ENCODE data around the gene STK25. TPM values are rescaled to one million over a fixed set of nuclear protein-coding genes. Genes with fewer than 3 reads are reported as not detected.
A peak's percentile ranks its signal among the peaks of the same experiment; 100 is the strongest.
"Not testable (repeated sequence)": the region's sequence is repeated elsewhere in the genome, so short reads cannot be mapped to it uniquely, and the experiment has no call there.

Gene STK25
- polyA plus RNA-seq, 3 donors from 2014 or later, result 104 to 146 (median 105) TPM

DNA sequence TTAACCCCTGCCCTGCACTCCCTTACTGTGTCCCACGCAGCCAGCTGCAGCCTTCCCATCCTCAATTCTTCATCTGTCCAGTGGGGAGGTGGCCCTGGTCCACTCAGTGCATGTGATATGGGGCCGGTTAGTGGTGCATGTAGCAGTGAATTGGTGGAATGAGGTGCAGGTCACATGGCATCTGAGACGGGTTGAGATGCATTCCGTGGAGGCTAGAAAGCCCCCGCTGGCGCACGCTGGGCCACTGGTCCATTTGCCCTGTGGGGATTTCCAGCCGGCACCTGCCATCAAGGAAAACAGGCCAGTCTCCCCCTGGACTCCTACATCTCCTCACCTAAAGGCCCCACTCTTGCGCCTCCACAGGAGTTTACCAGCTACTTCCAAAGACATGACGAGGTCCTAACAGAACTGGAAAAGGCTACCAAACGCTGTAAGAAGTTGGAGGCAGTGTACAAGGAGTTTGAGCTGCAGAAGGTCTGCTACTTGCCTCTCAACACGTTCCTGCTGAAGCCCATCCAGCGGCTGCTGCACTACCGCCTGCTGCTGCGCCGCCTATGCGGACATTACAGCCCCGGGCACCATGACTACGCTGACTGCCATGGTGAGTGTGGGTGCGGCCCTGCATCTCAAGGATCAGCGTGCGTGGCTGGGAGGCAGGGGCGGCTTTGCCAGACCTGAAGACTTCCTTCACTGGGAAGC, 40.5 kb downstream of the STK25 start:
- DNase-seq, result no peak
- Mint-ChIP-seq H3K27me3 (ENCODE audit: low read depth in 3 of 3) (peaks cover 2 to 13% (median 5%) of the 10 kb centered on the region in 3 donors), H3K4me3 (no peak overlapping the region), H3K9me3 (no peaks in the 10 kb centered on the region), H3K27ac (no peak overlapping the region), H3K4me1 (no peaks in the 10 kb centered on the region), H3K36me3 (peaks cover 0 to 9% (median 4%) of the 10 kb centered on the region in 3 donors)

DNA sequence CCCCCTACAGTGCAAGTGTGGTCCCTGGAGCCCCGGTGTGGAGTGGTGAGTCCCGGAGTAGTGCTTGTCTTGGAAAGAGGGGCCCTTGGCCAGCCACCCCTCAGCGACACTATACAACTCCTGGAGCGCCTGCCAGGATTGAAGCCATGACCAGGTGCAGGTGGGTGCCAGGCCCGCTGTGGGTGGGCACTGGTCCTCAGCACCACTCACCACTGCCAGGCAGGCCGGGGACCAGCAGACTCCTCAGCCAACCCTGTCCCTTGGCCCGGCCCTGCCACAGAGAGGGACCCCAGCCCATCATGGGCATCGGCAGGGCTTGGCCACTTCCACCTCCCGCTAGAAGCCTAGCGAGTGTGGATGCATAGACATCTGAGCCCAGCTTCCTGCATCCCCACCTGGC, 42.2 kb downstream of the STK25 start:
- Mint-ChIP-seq H3K4me1 (no peaks in the 10 kb centered on the region), H3K9me3 (no peaks in the 10 kb centered on the region), H3K36me3 (peaks cover 0 to 9% (median 4%) of the 10 kb centered on the region in 3 donors), H3K4me3 (no peak overlapping the region), H3K27me3 (ENCODE audit: low read depth in 3 of 3) (peaks cover 0 to 7% (median 3%) of the 10 kb centered on the region in 3 donors), H3K27ac (no peak overlapping the region)
- no peak for DNase-seq

DNA sequence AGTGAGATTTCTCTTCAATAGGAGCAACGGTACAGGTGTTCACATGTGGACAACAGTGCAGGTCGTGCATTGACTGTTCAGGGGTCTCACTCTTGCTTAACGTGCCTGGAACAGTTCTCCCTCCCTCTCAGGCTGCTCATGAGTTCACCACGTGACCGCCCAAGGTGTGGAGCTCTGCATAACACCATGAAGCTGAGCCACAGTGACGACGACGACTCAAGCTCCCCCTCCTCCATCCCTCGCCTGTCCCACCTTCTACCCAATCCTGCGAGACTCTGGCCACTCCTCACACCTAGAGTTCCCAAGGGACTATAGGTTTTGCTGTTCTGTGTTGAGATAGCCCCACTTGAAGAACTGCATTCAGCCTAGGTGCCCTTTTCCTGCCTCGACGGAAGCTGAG, 42.8 kb downstream of the STK25 start:
- H3K4me1 Mint-ChIP-seq, result no peaks in the 10 kb centered on the region
- DNase-seq, result no peak

DNA sequence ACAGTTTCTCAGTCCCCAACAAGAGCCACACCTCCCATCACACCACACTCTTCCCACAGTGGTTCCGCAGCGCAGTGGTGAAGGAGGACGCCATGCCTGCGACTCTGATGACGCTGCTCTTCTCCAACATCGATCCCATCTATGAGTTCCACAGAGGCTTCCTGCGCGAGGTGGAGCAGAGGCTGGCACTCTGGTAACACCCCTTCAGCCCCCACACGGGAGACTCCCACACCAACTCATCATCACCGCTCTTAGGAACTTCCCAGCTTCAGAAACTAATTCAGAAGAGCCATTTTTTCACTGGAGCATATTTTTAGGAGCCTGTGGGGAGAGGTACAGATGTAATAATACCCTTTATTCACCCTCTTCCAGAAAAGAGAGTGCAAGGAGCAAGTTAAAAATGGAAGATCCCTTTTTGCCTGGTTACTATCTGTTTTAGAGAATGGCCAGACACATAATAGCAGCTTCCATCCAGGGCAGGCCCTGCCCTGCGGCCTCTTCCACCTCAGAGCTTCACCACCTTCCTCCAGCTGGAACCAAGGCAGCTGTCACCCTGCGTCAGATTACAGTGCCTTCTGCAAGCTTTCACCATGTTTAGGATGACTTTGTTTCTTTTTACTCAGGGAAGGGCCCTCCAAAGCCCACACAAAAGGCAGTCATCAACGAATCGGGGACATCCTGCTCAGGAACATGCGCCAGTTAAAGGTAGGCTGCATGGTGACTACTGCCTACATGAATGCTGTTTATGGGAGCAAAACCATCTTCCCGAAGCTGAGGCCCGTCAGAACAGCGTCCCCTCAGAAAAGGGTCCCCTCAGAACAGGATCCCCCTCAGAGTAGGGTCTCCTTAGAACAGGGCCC, 44.9 kb downstream of the STK25 start:
- no peak overlapping the region for H3K27ac Mint-ChIP-seq
- peaks cover 0 to 9% (median 0%) of the 10 kb centered on the region in 3 donors for H3K36me3 Mint-ChIP-seq
- H3K9me3 Mint-ChIP-seq, result no peaks in the 10 kb centered on the region
- no peak for DNase-seq
- H3K27me3 Mint-ChIP-seq (ENCODE audit: low read depth in 3 of 3), result peaks cover 0 to 9% (median 6%) of the 10 kb centered on the region in 3 donors
- H3K4me1 Mint-ChIP-seq, result no peaks in the 10 kb centered on the region
- no peak overlapping the region for H3K4me3 Mint-ChIP-seq

More for the DNA sequence above, 42.8 kb downstream of the STK25 start:
- peaks cover 0 to 7% (median 6%) of the 10 kb centered on the region in 3 donors for H3K27me3 Mint-ChIP-seq (ENCODE audit: low read depth in 3 of 3)
- H3K36me3 Mint-ChIP-seq, result peaks cover 0 to 9% (median 4%) of the 10 kb centered on the region in 3 donors
- no peaks in the 10 kb centered on the region for H3K9me3 Mint-ChIP-seq
- H3K27ac Mint-ChIP-seq, result no peak overlapping the region
- no peak overlapping the region for H3K4me3 Mint-ChIP-seq

DNA sequence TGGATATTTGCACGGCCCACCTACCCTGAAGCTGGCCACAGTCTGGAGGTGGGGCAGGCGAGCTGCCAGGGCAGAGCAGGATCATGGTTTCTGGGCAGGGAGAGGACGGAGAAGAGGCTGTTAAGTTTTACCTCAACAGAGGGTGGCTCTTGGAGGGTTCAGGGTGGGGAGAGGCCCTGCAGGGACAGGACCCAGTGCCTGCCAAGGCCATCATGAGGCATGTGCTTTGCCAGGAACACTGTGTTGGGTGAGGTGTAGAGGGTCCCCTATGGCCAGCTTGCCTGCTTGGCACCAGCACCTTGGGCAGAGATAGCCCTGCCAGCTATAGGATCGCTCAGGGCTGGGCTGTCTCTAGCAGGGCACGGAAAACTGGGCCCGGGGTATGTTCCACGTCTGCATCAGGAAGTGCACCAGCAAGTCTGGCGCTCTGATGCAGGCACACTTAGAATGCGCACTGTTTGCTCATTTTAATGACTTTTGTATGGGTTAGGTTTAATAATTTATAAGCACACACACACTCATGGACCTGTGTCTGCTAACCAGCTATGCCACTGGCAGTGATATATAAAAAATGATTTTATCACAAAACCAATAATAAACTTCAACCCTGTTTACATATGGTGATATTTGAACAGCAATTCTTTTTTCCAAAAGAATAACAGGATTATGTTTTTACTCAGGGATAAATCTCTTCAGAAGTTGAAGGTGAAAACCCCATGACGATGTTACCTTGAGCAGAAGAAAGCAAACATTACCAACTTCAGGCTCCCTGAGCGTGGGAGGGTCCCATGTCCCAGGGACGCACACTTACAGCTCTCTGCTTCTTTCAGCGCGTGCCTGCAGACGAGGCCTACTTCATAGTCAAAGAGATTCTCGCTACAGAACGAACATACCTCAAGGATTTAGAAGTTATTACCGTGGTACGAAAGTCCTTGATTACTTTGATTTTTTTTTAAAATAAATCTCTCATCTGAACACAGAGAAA, 46.4 kb downstream of the STK25 start:
- Mint-ChIP-seq H3K9me3 (no peaks in the 10 kb centered on the region), H3K4me3 (no peak overlapping the region), H3K27ac (peak overlapping the region in 1 of 6 donors; percentile 17), H3K36me3 (peaks cover 0 to 9% (median 0%) of the 10 kb centered on the region in 3 donors), H3K4me1 (no peaks in the 10 kb centered on the region), H3K27me3 (ENCODE audit: low read depth in 3 of 3) (peaks cover 0 to 10% (median 6%) of the 10 kb centered on the region in 3 donors)
- no peak for DNase-seq

DNA sequence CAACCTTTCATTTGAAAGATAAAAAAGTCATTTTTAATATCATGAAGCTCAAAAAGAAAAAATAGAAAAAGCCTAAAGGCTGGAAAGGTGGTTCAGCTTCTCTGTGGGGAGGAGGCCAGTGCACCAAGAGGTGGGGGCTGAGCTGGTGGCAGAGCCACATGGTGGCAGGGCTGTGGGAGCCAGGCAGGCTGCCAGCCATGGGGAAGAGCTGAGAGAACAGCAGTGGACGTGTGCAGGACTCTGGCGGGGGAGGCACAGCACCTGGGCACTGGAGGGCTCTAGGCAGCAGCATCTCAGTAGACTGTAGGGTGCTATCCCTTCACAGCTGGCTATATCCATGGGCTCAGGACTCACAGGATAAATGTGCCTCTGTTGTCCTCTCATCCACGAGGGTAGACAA, 47.8 kb downstream of the STK25 start:
- H3K4me3 Mint-ChIP-seq, result no peak overlapping the region
- H3K27ac Mint-ChIP-seq, result no peak overlapping the region
- no peaks in the 10 kb centered on the region for H3K9me3 Mint-ChIP-seq
- DNase-seq, result no peak
- peaks cover 0 to 10% (median 6%) of the 10 kb centered on the region in 3 donors for H3K27me3 Mint-ChIP-seq (ENCODE audit: low read depth in 3 of 3)
- no peaks in the 10 kb centered on the region for H3K4me1 Mint-ChIP-seq
- peaks cover 0 to 9% (median 4%) of the 10 kb centered on the region in 3 donors for H3K36me3 Mint-ChIP-seq

DNA sequence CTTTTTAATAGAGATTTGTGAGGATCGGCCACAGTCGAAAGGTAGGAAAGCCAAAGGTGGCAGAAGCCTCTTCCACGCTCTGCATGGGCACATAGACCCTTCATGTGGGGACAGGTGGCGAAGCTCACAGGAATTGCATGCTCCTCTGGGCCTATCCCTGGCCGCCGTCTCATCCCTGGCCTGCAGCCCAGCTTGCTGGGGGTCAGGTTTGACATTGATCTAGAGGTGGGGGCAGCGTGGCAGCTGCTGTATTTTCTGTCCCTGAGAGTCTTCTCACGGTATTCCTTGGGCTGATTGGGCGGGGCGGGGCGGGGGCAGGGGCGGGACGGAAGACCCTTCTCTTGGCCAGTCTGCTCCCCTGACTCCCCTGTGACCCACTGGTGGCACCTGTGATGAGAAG, 48.9 kb downstream of the STK25 start:
- no peak overlapping the region for H3K4me3 Mint-ChIP-seq
- DNase-seq, result no peak
- H3K9me3 Mint-ChIP-seq, result no peaks in the 10 kb centered on the region
- H3K36me3 Mint-ChIP-seq, result peaks cover under 1 to 4% (median 4%) of the 10 kb centered on the region in 3 donors
- H3K27me3 Mint-ChIP-seq (ENCODE audit: low read depth in 3 of 3), result peaks cover 0 to 10% (median 2%) of the 10 kb centered on the region in 3 donors
- H3K27ac Mint-ChIP-seq, result no peak overlapping the region
- no peaks in the 10 kb centered on the region for H3K4me1 Mint-ChIP-seq

DNA sequence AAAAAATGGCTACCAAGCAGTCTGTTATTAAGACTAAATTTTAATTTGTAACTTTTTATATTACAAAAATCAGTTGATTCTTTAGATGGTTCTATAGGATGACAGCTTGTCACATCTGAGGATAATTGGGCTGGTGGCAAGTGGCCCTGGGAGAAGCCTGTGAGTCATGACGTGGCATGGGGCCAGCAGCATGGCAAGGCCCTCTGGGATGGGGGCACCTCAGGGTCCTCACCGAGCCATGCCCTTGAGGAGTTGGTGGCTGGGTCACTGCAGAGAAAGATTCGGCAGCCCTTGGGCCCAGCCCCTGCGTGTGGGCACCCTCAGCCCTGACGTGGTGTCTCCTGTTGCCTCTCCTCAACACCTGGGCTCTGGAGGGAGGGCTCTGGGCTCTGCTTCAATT, 49.7 kb downstream of the STK25 start:
- Mint-ChIP-seq H3K4me3 (no peak overlapping the region), H3K9me3 (no peaks in the 10 kb centered on the region), H3K36me3 (peaks cover 4% of the 10 kb centered on the region in 3 donors), H3K27me3 (ENCODE audit: low read depth in 3 of 3) (peaks cover 0 to 15% (median 2%) of the 10 kb centered on the region in 3 donors), H3K27ac (no peak overlapping the region), H3K4me1 (no peaks in the 10 kb centered on the region)
- DNase-seq, result no peak

DNA sequence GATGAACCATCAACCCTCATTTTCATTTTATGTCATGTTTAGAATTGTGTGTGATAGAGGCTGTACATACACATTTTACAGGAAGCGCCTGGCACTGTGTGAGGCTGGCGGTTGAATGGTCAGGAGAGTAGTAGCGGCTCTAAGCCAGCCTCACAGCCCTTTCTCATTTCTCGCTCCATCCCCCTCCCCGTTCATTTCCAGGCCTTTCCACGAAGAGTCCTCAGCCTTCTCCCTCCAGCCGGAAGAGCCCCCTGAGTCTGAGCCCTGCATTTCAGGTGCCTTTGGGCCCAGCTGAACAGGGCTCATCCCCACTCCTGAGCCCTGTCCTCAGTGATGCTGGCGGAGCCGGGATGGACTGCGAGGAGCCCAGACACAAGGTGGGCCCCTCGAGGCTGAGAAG, 51.8 kb downstream of the STK25 start:
- H3K27ac Mint-ChIP-seq, result no peak overlapping the region
- peaks cover 0 to 12% (median 2%) of the 10 kb centered on the region in 3 donors for H3K27me3 Mint-ChIP-seq (ENCODE audit: low read depth in 3 of 3)
- H3K36me3 Mint-ChIP-seq, result peaks cover 0 to 4% (median 4%) of the 10 kb centered on the region in 3 donors

DNA sequence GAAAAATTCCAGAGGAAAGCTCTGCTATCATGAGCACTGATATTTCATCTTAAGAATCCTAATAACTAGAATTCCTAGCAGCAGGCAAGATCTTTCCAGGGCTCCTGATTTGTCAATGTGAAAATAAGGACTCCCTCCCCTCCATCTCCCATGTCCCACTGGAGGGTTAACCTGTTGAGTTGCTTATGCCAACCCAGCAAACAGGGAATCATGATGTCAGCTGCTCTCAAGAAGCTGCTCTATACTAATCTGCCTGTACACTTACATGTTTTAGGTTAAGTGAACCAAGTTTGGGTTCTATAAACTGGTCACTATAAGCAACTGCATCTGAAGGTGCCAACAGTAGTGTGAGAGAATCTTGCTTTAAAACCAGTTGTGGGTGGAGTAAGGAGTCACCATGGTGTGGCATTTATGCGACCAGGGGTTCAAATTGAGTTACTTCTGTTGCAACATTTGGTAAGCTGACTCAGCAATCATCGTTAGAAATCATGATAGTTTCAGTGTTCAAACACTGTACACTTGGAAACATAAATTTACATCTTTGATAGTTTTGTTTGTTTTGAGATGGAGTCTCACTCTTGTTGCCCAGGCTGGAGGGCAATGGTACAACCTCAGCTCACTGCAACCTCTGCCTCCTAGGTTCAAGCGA, 53.4 kb downstream of the STK25 start:
- Mint-ChIP-seq H3K9me3 (no peaks in the 10 kb centered on the region), H3K4me3 (no peak overlapping the region), H3K36me3 (peaks cover 0 to 5% (median 4%) of the 10 kb centered on the region in 3 donors), H3K27me3 (ENCODE audit: low read depth in 3 of 3) (peaks cover 0 to 12% (median 0%) of the 10 kb centered on the region in 3 donors), H3K27ac (no peak overlapping the region), H3K4me1 (no peaks in the 10 kb centered on the region)
- DNase-seq, result no peak

More for the DNA sequence above, 51.8 kb downstream of the STK25 start:
- DNase-seq, result no peak
- Mint-ChIP-seq H3K4me1 (no peaks in the 10 kb centered on the region), H3K9me3 (no peaks in the 10 kb centered on the region), H3K4me3 (no peak overlapping the region)

DNA sequence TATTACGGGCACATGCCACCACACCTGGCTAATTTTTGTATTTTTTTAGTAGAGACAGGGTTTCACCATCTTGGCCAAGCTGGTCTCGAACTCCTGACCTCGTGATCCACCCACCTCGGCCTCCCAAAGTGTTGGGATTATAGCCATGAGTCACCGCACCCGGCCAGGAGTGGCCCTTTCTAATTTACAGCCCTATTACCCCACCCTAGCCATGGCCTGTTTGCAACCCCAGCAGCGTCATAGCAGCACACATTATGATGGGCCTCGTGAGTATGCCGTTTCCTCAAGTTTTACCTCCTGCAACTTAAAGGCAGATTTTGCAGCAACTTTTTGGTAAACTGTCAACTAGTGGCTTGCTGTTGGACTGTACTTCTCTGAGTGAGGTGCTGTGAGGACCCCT, 54.5 kb downstream of the STK25 start:
- not testable (repeated sequence) for H3K4me3 Mint-ChIP-seq, DNase-seq, H3K9me3 Mint-ChIP-seq, H3K27ac Mint-ChIP-seq, H3K4me1 Mint-ChIP-seq
- H3K27me3 Mint-ChIP-seq (ENCODE audit: low read depth in 3 of 3), result peaks cover 0 to 10% (median under 1%) of the 10 kb centered on the region in 3 donors
- H3K36me3 Mint-ChIP-seq, result peaks cover 2 to 13% (median 4%) of the 10 kb centered on the region in 3 donors

DNA sequence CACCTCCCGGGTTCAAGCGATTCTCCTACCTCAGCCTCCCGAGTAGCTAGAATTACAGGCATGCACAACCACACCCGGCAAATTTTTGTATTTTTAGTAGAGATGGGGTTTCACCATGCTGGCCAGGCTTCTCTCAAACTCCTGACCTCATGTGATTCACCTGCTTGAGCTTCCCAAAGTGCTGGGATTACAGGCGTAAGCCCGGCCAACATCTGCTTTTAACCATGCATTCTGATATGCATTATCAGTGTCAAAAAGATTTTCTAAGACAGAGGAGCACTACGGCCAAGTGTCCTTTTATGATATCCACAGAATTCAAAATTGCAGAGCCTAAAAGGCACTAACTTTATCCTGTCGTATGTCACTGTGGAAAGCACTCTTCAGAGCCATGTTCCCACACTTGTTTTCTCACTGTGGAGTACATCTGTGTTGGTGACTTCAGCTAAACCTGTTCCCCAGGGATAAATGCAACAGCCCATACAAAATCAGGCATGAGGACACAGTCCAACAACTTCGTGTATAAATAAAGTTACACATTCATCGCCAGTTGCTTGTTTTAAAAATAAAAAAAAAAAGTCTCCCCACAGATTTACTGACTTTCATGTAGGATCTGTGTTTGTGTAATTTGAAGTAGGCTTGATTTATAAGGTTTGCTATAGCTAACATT, 56.4 kb downstream of the STK25 start:
- peaks cover 8 to 21% (median 11%) of the 10 kb centered on the region in 3 donors for H3K36me3 Mint-ChIP-seq
- H3K27ac Mint-ChIP-seq, result no peak overlapping the region
- H3K27me3 Mint-ChIP-seq (ENCODE audit: low read depth in 3 of 3), result peaks cover 3 to 12% (median 9%) of the 10 kb centered on the region in 3 donors
- no peak for DNase-seq
- H3K4me3 Mint-ChIP-seq, result no peak overlapping the region
- no peaks in the 10 kb centered on the region for H3K4me1 Mint-ChIP-seq
- peaks cover 0 to 2% (median 0%) of the 10 kb centered on the region in 6 donors for H3K9me3 Mint-ChIP-seq
